HCT116 (cell line): ENCODE results near the gene HNRNPAB. TPM values are rescaled to one million over a fixed set of nuclear protein-coding genes. Genes with fewer than 3 reads are reported as not detected.

ENCODE experiments used
- ATAC-seq: fragments of 200-7000 bp; cut with Tn5 transposase; 2 replicates; pipeline ENCODE4 v1.9.1; 2020; ENCODE audit warnings: mild to moderate bottlenecking, moderate library complexity
- BruUV-seq: library from RNA; stranded (reverse); fragments of 400-500 nt; replicated peaks from 2 replicates; lab custom pipeline; 2021; lab: Mats Ljungman, UMichigan
- CTCF ChIA-PET: fragments of 300-600 bp; sonication (Branson Sonifier 250); formaldehyde crosslinking; loops from one replicate; lab custom pipeline; 2021; ENCODE audit warnings: antibody characterized with exemption; lab: Charles Lee
- POLR2A ChIA-PET: fragments of 300-600, 350-600 bp; sonication (Branson Sonifier 250); formaldehyde crosslinking; loops from one replicate; lab custom pipeline; 2021; ENCODE audit warnings: antibody characterized with exemption; lab: Charles Lee
- RAD21 ChIA-PET, 2 experiments: fragments of 300-600 bp; sonication (Branson Sonifier 250); formaldehyde crosslinking; loops; one replicate each; lab custom pipeline; 2023; ENCODE audit warnings: low total read pairs in 2 of 2; ENCODE audit not compliant: uncharacterized antibody in 2 of 2, unreplicated experiment in 2 of 2, low non-redundant PET in 1 of 2; lab: Charles Lee
- DNase-seq: peaks from one replicate; pipeline ENCODE4 v3.0.0-alpha.2; 2010; ENCODE audit warnings: low read depth, low spot score
- H2AFZ ChIP-seq: fragments of 200-600 bp; shearing (Covaris generic), sonication (generic); 2 replicates; pipeline ENCODE4 v1.6.1; 2017; ENCODE audit warnings: low read depth, mixed run types, mixed read lengths, antibody characterized with exemption, low read length; ENCODE audit not compliant: poor library complexity, severe bottlenecking
- H3K27ac ChIP-seq: 2 replicates; pipeline ENCODE4 v1.5.1; 2012; ENCODE audit warnings: low read depth, low read length
- H3K27me3 ChIP-seq: fragments of 200-600 bp; sonication (generic); 2 replicates; pipeline ENCODE4 v1.6.1; 2016; ENCODE audit warnings: mixed run types, low read length, mixed read lengths; ENCODE audit not compliant: insufficient read depth
- H3K36me3 ChIP-seq, 2 experiments: fragments of 200-500 bp in 1 of 2; fragments of 200-600 bp in 1 of 2; sonication (Bioruptor generic) in 1 of 2; sonication (generic) in 1 of 2; 2 replicates each; pipeline versions ENCODE4 v1.5.1 to v1.6.1; 2014 to 2016; ENCODE audit warnings: low read length in 2 of 2, inconsistent platforms in 1 of 2, mixed read lengths in 1 of 2, mixed run types in 1 of 2; ENCODE audit not compliant: insufficient read depth in 2 of 2, control insufficient read depth in 1 of 2
- H3K4me1 ChIP-seq, 2 experiments: fragments of 200-600 bp in 1 of 2; sonication (generic) in 1 of 2; 2 replicates each; pipeline versions ENCODE4 v1.5.1 to v1.6.1; 2012 to 2017; ENCODE audit warnings: low read length in 2 of 2, inconsistent platforms in 1 of 2, mild to moderate bottlenecking in 1 of 2, mixed read lengths in 1 of 2, mixed run types in 1 of 2, moderate library complexity in 1 of 2; ENCODE audit not compliant: insufficient read depth in 2 of 2, control insufficient read depth in 1 of 2
- H3K4me2 ChIP-seq: fragments of 200-600 bp; sonication (generic); 2 replicates; pipeline ENCODE4 v1.6.1; 2017; ENCODE audit warnings: mixed run types, low read length, mixed read lengths
- H3K4me3 ChIP-seq, 2 experiments: fragments of 200-600 bp in 1 of 2; sonication (generic) in 1 of 2; replicated peaks in 1 of 2; 2 replicates each; pipeline ENCODE4 v1.5.1; 2011 to 2016; ENCODE audit warnings: low read length in 2 of 2, control low read depth in 1 of 2, low read depth in 1 of 2, mild to moderate bottlenecking in 1 of 2, mixed read lengths in 1 of 2, mixed run types in 1 of 2
- H3K79me2 ChIP-seq: fragments of 200-600 bp; sonication (generic); 2 replicates; pipeline ENCODE4 v1.6.1; 2017; ENCODE audit warnings: mild to moderate bottlenecking, mixed run types, low read length, moderate library complexity, mixed read lengths; ENCODE audit not compliant: insufficient read depth
- H3K9ac ChIP-seq: fragments of 200-600 bp; sonication (generic); 2 replicates; pipeline ENCODE4 v1.6.1; 2016; ENCODE audit warnings: low read length, mixed read lengths
- H3K9me2 ChIP-seq: fragments of 200-600 bp; sonication (generic), shearing (Covaris generic); 2 replicates; pipeline ENCODE4 v1.6.1; 2017; ENCODE audit warnings: mixed run types, mild to moderate bottlenecking, moderate library complexity; ENCODE audit not compliant: insufficient read depth
- H3K9me3 ChIP-seq, 2 experiments: fragments of 200-500 bp in 1 of 2; fragments of 200-600 bp in 1 of 2; sonication (Bioruptor generic) in 1 of 2; sonication (generic) in 1 of 2; 2 replicates each; pipeline ENCODE4 v1.6.1; 2014 to 2017; ENCODE audit warnings: low read length in 2 of 2, mixed read lengths in 2 of 2, inconsistent platforms in 1 of 2, low read depth in 1 of 2, mild to moderate bottlenecking in 1 of 2, mixed run types in 1 of 2, moderate library complexity in 1 of 2; ENCODE audit not compliant: control insufficient read depth in 1 of 2, insufficient read depth in 1 of 2
- H4K20me1 ChIP-seq: fragments of 200-600 bp; sonication (generic), shearing (Covaris generic); 2 replicates; pipeline ENCODE4 v1.6.1; 2017; ENCODE audit warnings: mixed run types, mild to moderate bottlenecking, moderate library complexity; ENCODE audit not compliant: insufficient read depth
- YY1 ChIP-seq: IDR thresholded peaks from 2 replicates; pipeline ENCODE4 v1.6.1; 2011; ENCODE audit warnings: low read length, low read depth, moderate library complexity, mild to moderate bottlenecking; ENCODE audit not compliant: insufficient replicate concordance; ENCODE audit errors: extremely low read depth
- intact Hi-C: fragments of 100-400 bp; cut with micrococcal nuclease; formaldehyde crosslinking; loops from 2 replicates; pipeline ENCODE4 v1.10.0; 2022
- total RNA-seq: library from RNA; stranded (reverse); gene quantifications from one replicate; pipeline ENCODE4 v1.2.1, GENCODE V29; 2021; ENCODE audit not compliant: unreplicated experiment
- TF ChIP-seq, protein P1 (sequence below): IDR thresholded peaks from 2 replicates; pipeline ENCODE4 v1.6.1; 2012; ENCODE audit warnings: low read depth

HNRNPAB gene
- total RNA-seq, 1 experiment from 2014 or later = 273 TPM

DNA sequence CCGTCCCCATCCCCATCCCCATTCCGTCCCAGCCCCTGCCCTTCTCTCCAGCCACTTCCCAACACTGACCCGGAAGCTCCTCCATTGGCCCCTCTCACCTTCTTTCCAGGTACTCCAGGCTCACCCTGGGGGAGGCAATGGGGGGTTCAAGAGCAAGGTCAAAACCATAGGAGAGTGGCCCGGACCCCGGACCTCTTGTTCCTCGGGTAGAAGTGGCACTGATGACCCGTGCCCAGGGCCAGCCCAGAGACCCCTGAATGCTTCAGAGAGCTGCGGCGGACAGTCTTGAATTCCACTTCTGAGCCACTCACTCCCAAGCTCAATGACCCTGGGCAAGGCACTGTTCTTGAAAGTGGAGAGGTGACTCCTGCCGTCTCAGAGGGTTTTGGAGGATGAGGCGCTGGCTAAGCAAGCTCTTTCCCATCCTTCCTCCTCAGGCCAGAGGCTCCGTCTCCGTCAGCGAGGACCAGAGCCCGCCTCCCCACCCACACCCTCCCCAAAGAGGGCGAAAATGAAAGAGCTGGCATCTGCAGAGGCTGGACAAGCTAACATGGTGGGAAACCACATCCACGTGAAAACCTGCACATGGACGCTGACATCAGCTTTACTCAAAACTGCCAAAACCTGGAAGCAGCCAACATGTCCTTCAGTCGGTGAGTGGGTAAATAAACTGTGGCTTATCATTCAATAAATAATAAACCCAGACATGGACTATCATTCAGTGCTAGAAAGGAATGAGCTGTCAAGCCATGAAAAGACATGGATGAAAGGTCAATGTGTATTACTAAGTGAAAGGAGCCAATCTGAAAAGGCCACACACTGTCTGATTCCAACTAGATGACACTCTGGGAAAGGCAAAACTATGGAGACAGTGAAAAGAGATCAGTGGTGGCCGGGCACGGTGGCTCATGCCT, 55.5 kb downstream of the HNRNPAB start:
- H3K9ac ChIP-seq = no peak overlapping the region
- no peak overlapping the region for H3K4me2 ChIP-seq
- no peaks in the 10 kb centered on the region for H4K20me1 ChIP-seq
- H3K9me2 ChIP-seq = no peaks in the 10 kb centered on the region
- CTCF ChIA-PET = no interaction called here
- H3K27ac ChIP-seq = no peak overlapping the region
- POLR2A ChIA-PET = no interaction called here
- no peak for ATAC-seq
- BruUV-seq = no TSS peak
- RAD21 ChIA-PET = no interaction called here
- DNase-seq = no peak
- no peak overlapping the region for H3K4me3 ChIP-seq
- no peaks in the 10 kb centered on the region for H3K9me3 ChIP-seq
- no peak overlapping the region for H2AFZ ChIP-seq
- no peaks in the 10 kb centered on the region for H3K27me3 ChIP-seq
- H3K36me3 ChIP-seq = no peaks in the 10 kb centered on the region
- TF ChIP-seq, protein P1, sequence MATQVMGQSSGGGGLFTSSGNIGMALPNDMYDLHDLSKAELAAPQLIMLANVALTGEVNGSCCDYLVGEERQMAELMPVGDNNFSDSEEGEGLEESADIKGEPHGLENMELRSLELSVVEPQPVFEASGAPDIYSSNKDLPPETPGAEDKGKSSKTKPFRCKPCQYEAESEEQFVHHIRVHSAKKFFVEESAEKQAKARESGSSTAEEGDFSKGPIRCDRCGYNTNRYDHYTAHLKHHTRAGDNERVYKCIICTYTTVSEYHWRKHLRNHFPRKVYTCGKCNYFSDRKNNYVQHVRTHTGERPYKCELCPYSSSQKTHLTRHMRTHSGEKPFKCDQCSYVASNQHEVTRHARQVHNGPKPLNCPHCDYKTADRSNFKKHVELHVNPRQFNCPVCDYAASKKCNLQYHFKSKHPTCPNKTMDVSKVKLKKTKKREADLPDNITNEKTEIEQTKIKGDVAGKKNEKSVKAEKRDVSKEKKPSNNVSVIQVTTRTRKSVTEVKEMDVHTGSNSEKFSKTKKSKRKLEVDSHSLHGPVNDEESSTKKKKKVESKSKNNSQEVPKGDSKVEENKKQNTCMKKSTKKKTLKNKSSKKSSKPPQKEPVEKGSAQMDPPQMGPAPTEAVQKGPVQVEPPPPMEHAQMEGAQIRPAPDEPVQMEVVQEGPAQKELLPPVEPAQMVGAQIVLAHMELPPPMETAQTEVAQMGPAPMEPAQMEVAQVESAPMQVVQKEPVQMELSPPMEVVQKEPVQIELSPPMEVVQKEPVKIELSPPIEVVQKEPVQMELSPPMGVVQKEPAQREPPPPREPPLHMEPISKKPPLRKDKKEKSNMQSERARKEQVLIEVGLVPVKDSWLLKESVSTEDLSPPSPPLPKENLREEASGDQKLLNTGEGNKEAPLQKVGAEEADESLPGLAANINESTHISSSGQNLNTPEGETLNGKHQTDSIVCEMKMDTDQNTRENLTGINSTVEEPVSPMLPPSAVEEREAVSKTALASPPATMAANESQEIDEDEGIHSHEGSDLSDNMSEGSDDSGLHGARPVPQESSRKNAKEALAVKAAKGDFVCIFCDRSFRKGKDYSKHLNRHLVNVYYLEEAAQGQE = no peak
- no peak for TF ChIP-seq YY1
- no peaks in the 10 kb centered on the region for H3K4me1 ChIP-seq
- no peaks in the 10 kb centered on the region for H3K79me2 ChIP-seq
- intact Hi-C loops = no loop called here

Other genes starting within 250 kb of the HNRNPAB start
- gene PROP1, start 208.3 kb upstream of the HNRNPAB start, total RNA-seq = not detected
- 5.2 TPM for gene N4BP3, start 91.0 kb upstream of the HNRNPAB start, total RNA-seq
- gene RMND5B, start 73.5 kb upstream of the HNRNPAB start, total RNA-seq = 24.1 TPM
- gene NHP2, start 50.6 kb upstream of the HNRNPAB start, total RNA-seq = 260 TPM
- gene GMCL2, start 17.2 kb upstream of the HNRNPAB start, total RNA-seq = not detected
- gene PHYKPL, start 28.3 kb downstream of the HNRNPAB start, total RNA-seq = 57.8 TPM